A204.1 (cell line): ENCODE results near the gene NNT.
"Not testable (repeated sequence)": the region's sequence is repeated elsewhere in the genome, so short reads cannot be mapped to it uniquely, and the experiment has no call there.

Experiments used
- FAIRE-seq: peaks from 2 replicates; lab custom pipeline; 2012; peaks lifted over from hg19 to GRCh38; lab: Jason Lieb, UNC

The NNT gene

GRCh38 chr5:43583724-43584123, 19.3 kb upstream of the NNT start:
- FAIRE-seq: no peak

GRCh38 chr5:43584166-43584699, 18.7 kb upstream of the NNT start:
- no peak for FAIRE-seq

- FAIRE-seq: no peak
These were observed 14.1 kb upstream of the NNT start for GRCh38 chr5:43588842-43589241.

- FAIRE-seq: no peak
These were observed 13.7 kb upstream of the NNT start for GRCh38 chr5:43589310-43589709.

GRCh38 chr5:43590700-43591099, 12.3 kb upstream of the NNT start:
- no peak for FAIRE-seq

- no peak for FAIRE-seq
These were observed 10.6 kb upstream of the NNT start for GRCh38 chr5:43592363-43592762.

- FAIRE-seq: not testable (repeated sequence)
These were observed 4.1 kb upstream of the NNT start for GRCh38 chr5:43598927-43599326.

- no peak for FAIRE-seq
These were observed 1.3 kb upstream of the NNT start for GRCh38 chr5:43601454-43602260.

- no peak for FAIRE-seq
These were observed 601 bp downstream of the NNT start for GRCh38 chr5:43603344-43604217.

- no peak for FAIRE-seq
These were observed 1.7 kb downstream of the NNT start for GRCh38 chr5:43604699-43605098.

- no peak for FAIRE-seq
These were observed 3.4 kb downstream of the NNT start for GRCh38 chr5:43606351-43606750.

GRCh38 chr5:43608406-43608805, 5.4 kb downstream of the NNT start:
- no peak for FAIRE-seq

- FAIRE-seq: no peak
These were observed 6.8 kb downstream of the NNT start for GRCh38 chr5:43609752-43610151.

- no peak for FAIRE-seq
These were observed 10.4 kb downstream of the NNT start for GRCh38 chr5:43613370-43613769.

- FAIRE-seq: no peak
These were observed 12.6 kb downstream of the NNT start for GRCh38 chr5:43615445-43616184.

GRCh38 chr5:43616535-43616934, 13.6 kb downstream of the NNT start:
- no peak for FAIRE-seq

GRCh38 chr5:43619380-43619779, 16.4 kb downstream of the NNT start:
- FAIRE-seq: no peak

GRCh38 chr5:43619911-43620310, 16.9 kb downstream of the NNT start:
- FAIRE-seq: no peak

GRCh38 chr5:43620944-43621505, 18.0 kb downstream of the NNT start:
- no peak for FAIRE-seq

- FAIRE-seq: no peak
These were observed 19.1 kb downstream of the NNT start for GRCh38 chr5:43622074-43622473.

GRCh38 chr5:43623048-43623680, 20.2 kb downstream of the NNT start:
- FAIRE-seq: no peak

- peak; percentile 54 for FAIRE-seq
These were observed 24.0 kb downstream of the NNT start for GRCh38 chr5:43627028-43627427.
